ENCODE results near the gene IRF1. TPM values are rescaled to one million over a fixed set of nuclear protein-coding genes. Genes with fewer than 3 reads are reported as not detected.
A peak's percentile ranks its signal among the peaks of the same experiment; 100 is the strongest.

Gene IRF1
- total RNA-seq, 1 donor from 2014 or later, result 5.2 TPM

- H3K27me3 ChIP-seq (ENCODE audit: control insufficient read depth in 3 of 3, insufficient read depth in 3 of 3, low read length in 3 of 3), result no peaks in the 10 kb centered on the region
- no peak overlapping the region for H3K4me3 ChIP-seq (ENCODE audit: low read length in 3 of 3)
- no peaks in the 10 kb centered on the region for H3K36me3 ChIP-seq (ENCODE audit: control insufficient read depth in 3 of 3, insufficient read depth in 3 of 3, low read length in 3 of 3)
- no peaks in the 10 kb centered on the region for H3K9me3 ChIP-seq (ENCODE audit: control insufficient read depth in 3 of 3, low read length in 3 of 3)
- H3K4me1 ChIP-seq (ENCODE audit: control insufficient read depth in 3 of 3, insufficient read depth in 3 of 3, low read length in 3 of 3), result peaks cover 15 to 44% (median 39%) of the 10 kb centered on the region in 3 donors
- H3K27ac ChIP-seq (ENCODE audit: low read depth, low read length), result no peak overlapping the region
- H3K9ac ChIP-seq (ENCODE audit: low read depth in 1 of 3, low read length in 3 of 3), result no peak overlapping the region
Observed at GRCh38 chr5:132475987-132476875, 14.3 kb downstream of the IRF1 start.

- Histone ChIP-seq H3K4me1 (ENCODE audit: control insufficient read depth in 3 of 3, insufficient read depth in 3 of 3, low read length in 3 of 3) (peaks cover 15 to 42% (median 36%) of the 10 kb centered on the region in 3 donors), H3K27ac (ENCODE audit: low read depth, low read length) (peak overlapping the region; percentile 30)
Observed at GRCh38 chr5:132475497-132475882, 15.1 kb downstream of the IRF1 start.

GRCh38 chr5:132474881-132475496, 15.6 kb downstream of the IRF1 start:
- H3K4me1 ChIP-seq (ENCODE audit: control insufficient read depth in 3 of 3, insufficient read depth in 3 of 3, low read length in 3 of 3), result peaks cover 15 to 42% (median 37%) of the 10 kb centered on the region in 3 donors
- H3K36me3 ChIP-seq (ENCODE audit: control insufficient read depth in 3 of 3, insufficient read depth in 3 of 3, low read length in 3 of 3), result peaks cover 3 to 8% (median 3%) of the 10 kb centered on the region in 3 donors
- H3K9me3 ChIP-seq (ENCODE audit: control insufficient read depth in 3 of 3, low read length in 3 of 3), result no peaks in the 10 kb centered on the region
- H3K4me3 ChIP-seq (ENCODE audit: low read length in 3 of 3), result no peak overlapping the region
- peak overlapping the region in 1 of 3 donors; percentile 28 for H3K9ac ChIP-seq (ENCODE audit: low read depth in 1 of 3, low read length in 3 of 3)
- H3K27ac ChIP-seq (ENCODE audit: low read depth, low read length), result peak overlapping the region; percentile 30
- no peaks in the 10 kb centered on the region for H3K27me3 ChIP-seq (ENCODE audit: control insufficient read depth in 3 of 3, insufficient read depth in 3 of 3, low read length in 3 of 3)

More at GRCh38 chr5:132475497-132475882, 15.1 kb downstream of the IRF1 start:
- Histone ChIP-seq H3K36me3 (ENCODE audit: control insufficient read depth in 3 of 3, insufficient read depth in 3 of 3, low read length in 3 of 3) (peaks cover 2 to 3% (median 3%) of the 10 kb centered on the region in 3 donors), H3K9ac (ENCODE audit: low read depth in 1 of 3, low read length in 3 of 3) (peak overlapping the region in 1 of 3 donors; percentile 28), H3K4me3 (ENCODE audit: low read length in 3 of 3) (no peak overlapping the region), H3K27me3 (ENCODE audit: control insufficient read depth in 3 of 3, insufficient read depth in 3 of 3, low read length in 3 of 3) (no peaks in the 10 kb centered on the region), H3K9me3 (ENCODE audit: control insufficient read depth in 3 of 3, low read length in 3 of 3) (no peaks in the 10 kb centered on the region)

GRCh38 chr5:132474131-132474723, 16.3 kb downstream of the IRF1 start:
- Histone ChIP-seq H3K27me3 (ENCODE audit: control insufficient read depth in 3 of 3, insufficient read depth in 3 of 3, low read length in 3 of 3) (no peaks in the 10 kb centered on the region), H3K9ac (ENCODE audit: low read depth in 1 of 3, low read length in 3 of 3) (no peak overlapping the region), H3K27ac (ENCODE audit: low read depth, low read length) (no peak overlapping the region), H3K4me3 (ENCODE audit: low read length in 3 of 3) (no peak overlapping the region), H3K4me1 (ENCODE audit: control insufficient read depth in 3 of 3, insufficient read depth in 3 of 3, low read length in 3 of 3) (peaks cover 15 to 42% (median 37%) of the 10 kb centered on the region in 3 donors), H3K9me3 (ENCODE audit: control insufficient read depth in 3 of 3, low read length in 3 of 3) (no peaks in the 10 kb centered on the region), H3K36me3 (ENCODE audit: control insufficient read depth in 3 of 3, insufficient read depth in 3 of 3, low read length in 3 of 3) (peaks cover 3 to 8% (median 3%) of the 10 kb centered on the region in 3 donors)

- peaks cover 15 to 40% (median 35%) of the 10 kb centered on the region in 3 donors for H3K4me1 ChIP-seq (ENCODE audit: control insufficient read depth in 3 of 3, insufficient read depth in 3 of 3, low read length in 3 of 3)
- no peak overlapping the region for H3K27ac ChIP-seq (ENCODE audit: low read depth, low read length)
- H3K9ac ChIP-seq (ENCODE audit: low read depth in 1 of 3, low read length in 3 of 3), result peak overlapping the region in 1 of 3 donors; percentile 25
- H3K27me3 ChIP-seq (ENCODE audit: control insufficient read depth in 3 of 3, insufficient read depth in 3 of 3, low read length in 3 of 3), result no peaks in the 10 kb centered on the region
- no peak overlapping the region for H3K4me3 ChIP-seq (ENCODE audit: low read length in 3 of 3)
- peaks cover 3 to 8% (median 3%) of the 10 kb centered on the region in 3 donors for H3K36me3 ChIP-seq (ENCODE audit: control insufficient read depth in 3 of 3, insufficient read depth in 3 of 3, low read length in 3 of 3)
- H3K9me3 ChIP-seq (ENCODE audit: control insufficient read depth in 3 of 3, low read length in 3 of 3), result no peaks in the 10 kb centered on the region
Observed at GRCh38 chr5:132473668-132474067, 16.9 kb downstream of the IRF1 start.

GRCh38 chr5:132473019-132473531, 17.5 kb downstream of the IRF1 start:
- H3K27me3 ChIP-seq (ENCODE audit: control insufficient read depth in 3 of 3, insufficient read depth in 3 of 3, low read length in 3 of 3), result no peaks in the 10 kb centered on the region
- H3K27ac ChIP-seq (ENCODE audit: low read depth, low read length), result no peak overlapping the region
- H3K4me1 ChIP-seq (ENCODE audit: control insufficient read depth in 3 of 3, insufficient read depth in 3 of 3, low read length in 3 of 3), result peaks cover 15 to 35% (median 30%) of the 10 kb centered on the region in 3 donors
- peaks cover 3 to 8% (median 3%) of the 10 kb centered on the region in 3 donors for H3K36me3 ChIP-seq (ENCODE audit: control insufficient read depth in 3 of 3, insufficient read depth in 3 of 3, low read length in 3 of 3)
- H3K9ac ChIP-seq (ENCODE audit: low read depth in 1 of 3, low read length in 3 of 3), result no peak overlapping the region
- no peaks in the 10 kb centered on the region for H3K9me3 ChIP-seq (ENCODE audit: control insufficient read depth in 3 of 3, low read length in 3 of 3)
- no peak overlapping the region for H3K4me3 ChIP-seq (ENCODE audit: low read length in 3 of 3)

GRCh38 chr5:132472431-132472830, 18.1 kb downstream of the IRF1 start:
- Histone ChIP-seq H3K4me3 (ENCODE audit: low read length in 3 of 3) (no peak overlapping the region), H3K36me3 (ENCODE audit: control insufficient read depth in 3 of 3, insufficient read depth in 3 of 3, low read length in 3 of 3) (peaks cover 3 to 8% (median 4%) of the 10 kb centered on the region in 3 donors), H3K27ac (ENCODE audit: low read depth, low read length) (no peak overlapping the region), H3K4me1 (ENCODE audit: control insufficient read depth in 3 of 3, insufficient read depth in 3 of 3, low read length in 3 of 3) (peaks cover 15 to 28% (median 26%) of the 10 kb centered on the region in 3 donors), H3K9ac (ENCODE audit: low read depth in 1 of 3, low read length in 3 of 3) (no peak overlapping the region), H3K9me3 (ENCODE audit: control insufficient read depth in 3 of 3, low read length in 3 of 3) (no peaks in the 10 kb centered on the region), H3K27me3 (ENCODE audit: control insufficient read depth in 3 of 3, insufficient read depth in 3 of 3, low read length in 3 of 3) (no peaks in the 10 kb centered on the region)

- no peak overlapping the region for H3K9ac ChIP-seq (ENCODE audit: low read depth in 1 of 3, low read length in 3 of 3)
- peaks cover 3 to 9% (median 8%) of the 10 kb centered on the region in 3 donors for H3K36me3 ChIP-seq (ENCODE audit: control insufficient read depth in 3 of 3, insufficient read depth in 3 of 3, low read length in 3 of 3)
- no peaks in the 10 kb centered on the region for H3K27me3 ChIP-seq (ENCODE audit: control insufficient read depth in 3 of 3, insufficient read depth in 3 of 3, low read length in 3 of 3)
- H3K9me3 ChIP-seq (ENCODE audit: control insufficient read depth in 3 of 3, low read length in 3 of 3), result no peaks in the 10 kb centered on the region
- H3K27ac ChIP-seq (ENCODE audit: low read depth, low read length), result no peak overlapping the region
- H3K4me1 ChIP-seq (ENCODE audit: control insufficient read depth in 3 of 3, insufficient read depth in 3 of 3, low read length in 3 of 3), result peaks cover 15 to 27% (median 26%) of the 10 kb centered on the region in 3 donors
- no peak overlapping the region for H3K4me3 ChIP-seq (ENCODE audit: low read length in 3 of 3)
Observed at GRCh38 chr5:132471944-132472343, 18.6 kb downstream of the IRF1 start.

GRCh38 chr5:132471151-132471907, 19.2 kb downstream of the IRF1 start:
- Histone ChIP-seq H3K27me3 (ENCODE audit: control insufficient read depth in 3 of 3, insufficient read depth in 3 of 3, low read length in 3 of 3) (no peaks in the 10 kb centered on the region), H3K36me3 (ENCODE audit: control insufficient read depth in 3 of 3, insufficient read depth in 3 of 3, low read length in 3 of 3) (peaks cover 3 to 10% (median 8%) of the 10 kb centered on the region in 3 donors), H3K9ac (ENCODE audit: low read depth in 1 of 3, low read length in 3 of 3) (no peak overlapping the region), H3K9me3 (ENCODE audit: control insufficient read depth in 3 of 3, low read length in 3 of 3) (no peaks in the 10 kb centered on the region), H3K4me1 (ENCODE audit: control insufficient read depth in 3 of 3, insufficient read depth in 3 of 3, low read length in 3 of 3) (peaks cover 21 to 29% (median 29%) of the 10 kb centered on the region in 3 donors), H3K27ac (ENCODE audit: low read depth, low read length) (no peak overlapping the region), H3K4me3 (ENCODE audit: low read length in 3 of 3) (no peak overlapping the region)

Measured in skeletal muscle tissue (tissue), 4 donors.